Coronary artery (tissue), 2 donors: ENCODE data around the gene SEMA4D.
"Not testable (repeated sequence)": the region's sequence is repeated elsewhere in the genome, so short reads cannot be mapped to it uniquely, and the experiment has no call there.

Experiments used
- DNase-seq: peaks from one replicate; pipeline ENCODE4 v3.0.0-alpha.2; 2017; ENCODE audit warnings: low spot score
- H3K27ac ChIP-seq, 2 donors: fragments of 200-600 bp; sonication (generic); one replicate each; pipeline ENCODE4 v1.5.1; 2016 to 2019
- H3K4me3 ChIP-seq: fragments of 200-600 bp; sonication (generic); 2 replicates; pipeline ENCODE4 v1.5.1; 2016; ENCODE audit warnings: mild to moderate bottlenecking, moderate library complexity
- TF ChIP-seq, protein P1 (sequence below): fragments of 200-600 bp; sonication (generic); IDR thresholded peaks from one replicate; pipeline ENCODE4 v1.5.1; 2019; ENCODE audit warnings: antibody characterized with exemption

SEMA4D gene

DNA sequence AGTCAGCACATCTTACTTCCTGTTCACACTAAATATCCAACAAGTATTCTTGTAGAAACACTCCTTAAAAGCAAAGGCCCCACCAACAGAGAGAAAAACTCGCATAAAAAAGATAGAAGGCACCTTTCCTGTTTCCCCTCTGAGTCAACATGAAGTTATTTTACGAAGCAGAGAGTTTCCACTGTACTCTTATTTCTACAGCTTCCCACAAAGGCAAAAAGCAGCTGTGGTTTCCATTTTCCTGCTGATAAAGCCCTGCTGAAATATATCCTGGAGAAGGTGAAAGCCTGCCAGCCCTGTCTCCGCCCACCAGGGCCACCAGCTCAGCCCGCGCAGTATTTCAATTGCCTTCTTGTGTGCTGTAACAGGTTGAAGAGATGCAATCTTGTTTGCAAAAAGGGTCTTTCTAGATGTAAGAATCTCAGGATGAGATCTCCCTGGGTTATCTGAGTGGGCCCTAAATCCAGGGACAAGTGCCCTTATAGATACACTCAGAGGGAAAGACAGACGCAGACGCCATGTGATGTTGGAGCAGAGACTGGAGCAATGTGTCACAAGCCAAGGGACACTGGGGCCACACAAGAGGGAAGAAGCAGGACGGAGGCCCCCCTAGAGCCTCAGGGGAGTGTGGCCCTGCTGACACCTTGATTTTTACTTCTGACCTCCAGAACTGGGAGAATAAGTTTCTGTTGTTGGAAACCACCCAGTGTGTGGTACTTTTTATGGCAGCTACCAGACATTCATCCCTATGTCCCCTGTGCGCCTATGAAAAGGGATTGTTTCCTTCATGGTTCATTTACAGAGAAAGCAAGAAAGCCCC is 19.9 kb downstream of the SEMA4D start:
- TF ChIP-seq, protein P1, sequence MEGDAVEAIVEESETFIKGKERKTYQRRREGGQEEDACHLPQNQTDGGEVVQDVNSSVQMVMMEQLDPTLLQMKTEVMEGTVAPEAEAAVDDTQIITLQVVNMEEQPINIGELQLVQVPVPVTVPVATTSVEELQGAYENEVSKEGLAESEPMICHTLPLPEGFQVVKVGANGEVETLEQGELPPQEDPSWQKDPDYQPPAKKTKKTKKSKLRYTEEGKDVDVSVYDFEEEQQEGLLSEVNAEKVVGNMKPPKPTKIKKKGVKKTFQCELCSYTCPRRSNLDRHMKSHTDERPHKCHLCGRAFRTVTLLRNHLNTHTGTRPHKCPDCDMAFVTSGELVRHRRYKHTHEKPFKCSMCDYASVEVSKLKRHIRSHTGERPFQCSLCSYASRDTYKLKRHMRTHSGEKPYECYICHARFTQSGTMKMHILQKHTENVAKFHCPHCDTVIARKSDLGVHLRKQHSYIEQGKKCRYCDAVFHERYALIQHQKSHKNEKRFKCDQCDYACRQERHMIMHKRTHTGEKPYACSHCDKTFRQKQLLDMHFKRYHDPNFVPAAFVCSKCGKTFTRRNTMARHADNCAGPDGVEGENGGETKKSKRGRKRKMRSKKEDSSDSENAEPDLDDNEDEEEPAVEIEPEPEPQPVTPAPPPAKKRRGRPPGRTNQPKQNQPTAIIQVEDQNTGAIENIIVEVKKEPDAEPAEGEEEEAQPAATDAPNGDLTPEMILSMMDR = no peak
- Histone ChIP-seq H3K4me3 (no peak overlapping the region), H3K27ac (peak overlapping the region in 1 of 2 donors; percentile 28)
- DNase-seq = no peak

DNA sequence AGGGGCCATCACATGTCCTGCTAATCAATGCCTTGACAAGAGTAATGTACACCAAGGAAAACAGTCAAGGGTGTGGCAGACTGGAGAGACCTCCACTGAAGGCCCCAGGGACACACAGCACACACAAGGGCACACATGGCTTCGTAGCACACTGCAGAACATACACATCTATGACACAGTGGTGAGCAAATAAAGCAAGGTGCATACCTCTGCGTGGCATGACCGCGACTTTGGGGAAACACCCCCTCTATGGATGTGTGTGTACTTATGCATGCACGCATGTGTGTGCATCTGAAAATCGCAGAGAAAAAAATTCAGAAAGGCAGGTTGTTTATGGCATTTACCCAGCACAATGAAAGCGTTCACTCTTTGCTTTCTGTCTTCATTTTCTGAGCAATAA is 20.5 kb downstream of the SEMA4D start:
- TF ChIP-seq, protein P1 = no peak
- no peak for DNase-seq
- no peak overlapping the region for H3K4me3 ChIP-seq
- H3K27ac ChIP-seq = no peak overlapping the region

DNA sequence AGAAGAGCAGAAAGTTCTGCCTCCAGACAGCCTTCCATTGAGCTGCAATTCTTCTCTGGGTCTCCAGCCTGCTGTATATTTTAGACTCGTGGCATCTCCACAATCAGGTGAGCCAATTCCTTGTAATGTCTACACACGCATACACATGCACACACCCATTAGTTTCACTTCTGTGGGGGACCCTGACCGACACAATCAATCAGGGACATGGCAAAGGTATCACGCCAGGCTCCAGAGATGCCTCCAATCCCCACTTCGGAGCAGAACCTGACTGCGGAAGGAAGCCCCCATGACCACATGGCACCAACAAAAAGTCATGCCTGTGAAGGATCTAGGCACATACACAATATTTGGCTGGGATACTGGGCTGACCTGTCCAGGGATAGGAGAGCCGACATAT is 21.4 kb downstream of the SEMA4D start:
- H3K4me3 ChIP-seq = no peak overlapping the region
- no peak overlapping the region for H3K27ac ChIP-seq
- DNase-seq = peak; percentile 36
- TF ChIP-seq, protein P1 = no peak

DNA sequence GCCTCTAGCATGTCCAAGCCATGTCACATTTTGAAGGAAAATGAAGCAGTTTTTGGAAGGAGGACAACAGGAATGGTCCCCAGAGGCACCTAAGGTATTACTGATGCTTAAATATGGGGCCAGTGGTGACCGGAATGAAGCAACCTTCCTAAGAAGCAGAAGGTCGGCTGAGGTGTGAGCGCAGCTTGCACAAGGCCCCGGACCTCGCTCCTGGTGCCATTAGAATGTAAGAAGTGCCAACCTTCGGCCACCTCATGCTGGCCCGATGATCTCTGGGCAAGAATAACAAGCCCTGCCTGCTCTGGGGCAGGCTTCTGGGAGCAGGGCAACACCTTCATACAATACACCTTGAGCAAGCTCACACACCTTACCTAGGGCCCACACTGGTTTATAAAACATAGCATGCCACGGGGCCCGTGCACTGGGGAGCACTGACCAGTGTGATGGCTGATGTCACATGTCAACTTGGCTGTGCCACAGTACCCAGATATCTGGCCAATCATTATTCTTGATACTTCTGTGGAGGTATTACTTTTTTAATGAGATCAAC is 21.9 kb downstream of the SEMA4D start:
- DNase-seq = no peak
- Histone ChIP-seq H3K27ac (no peak overlapping the region), H3K4me3 (no peak overlapping the region)
- TF ChIP-seq, protein P1 = no peak

DNA sequence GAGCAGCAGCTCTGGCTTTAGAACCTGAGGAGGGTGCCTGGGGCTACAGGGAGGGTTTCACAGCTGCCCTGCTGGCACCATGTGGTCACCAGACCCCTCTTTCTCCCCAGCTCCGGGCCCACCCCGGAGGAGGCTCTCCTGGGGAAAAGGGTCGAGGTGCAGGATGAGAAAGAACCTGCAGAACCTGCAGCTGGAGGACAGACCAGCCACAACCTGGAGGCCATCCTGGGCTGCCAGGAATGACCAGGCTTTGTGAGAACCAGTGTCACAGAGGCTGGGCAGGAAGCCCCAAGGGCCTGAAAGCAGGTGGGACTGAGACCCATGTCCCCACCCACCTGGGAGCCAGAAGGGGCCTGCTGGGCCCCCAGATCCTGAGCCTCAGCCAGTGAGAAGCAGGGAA is 23.0 kb downstream of the SEMA4D start:
- Histone ChIP-seq H3K4me3 (no peak overlapping the region), H3K27ac (no peak overlapping the region)
- TF ChIP-seq, protein P1 = no peak
- DNase-seq = no peak

DNA sequence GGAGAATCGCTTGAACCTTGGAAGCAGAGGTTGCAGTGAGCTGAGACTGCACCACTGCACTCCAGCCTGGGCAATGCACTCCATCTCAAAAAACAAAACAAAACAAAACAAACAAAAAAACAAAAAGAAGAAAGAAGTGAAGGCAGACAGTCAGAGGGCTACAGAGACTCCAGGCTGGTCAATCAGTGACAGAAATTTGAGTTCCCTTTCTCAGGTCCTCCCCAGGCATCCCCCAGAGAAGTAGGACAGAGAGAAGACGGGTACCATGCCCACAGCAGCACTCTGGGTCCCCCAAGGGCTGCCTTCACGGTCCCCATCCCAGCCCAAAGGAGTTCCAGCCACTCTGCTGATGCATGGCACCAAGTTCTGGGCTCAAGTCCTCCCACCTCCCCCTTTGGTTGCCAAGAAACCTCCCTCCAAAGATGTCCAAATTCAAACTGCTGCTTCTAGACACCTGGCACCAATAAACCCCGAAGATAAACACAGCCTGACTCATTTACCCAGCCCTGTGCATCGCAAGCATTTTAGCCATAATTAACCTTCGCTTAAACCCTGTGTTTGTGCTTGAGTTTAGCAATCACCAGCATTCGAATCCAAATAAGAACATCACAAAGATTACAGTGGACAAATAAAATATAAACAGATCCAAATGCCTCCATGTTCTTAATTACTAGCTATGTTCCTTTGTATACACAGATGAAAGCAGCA is 24.0 kb downstream of the SEMA4D start:
- TF ChIP-seq, protein P1 = no peak
- no peak overlapping the region for H3K27ac ChIP-seq

DNA sequence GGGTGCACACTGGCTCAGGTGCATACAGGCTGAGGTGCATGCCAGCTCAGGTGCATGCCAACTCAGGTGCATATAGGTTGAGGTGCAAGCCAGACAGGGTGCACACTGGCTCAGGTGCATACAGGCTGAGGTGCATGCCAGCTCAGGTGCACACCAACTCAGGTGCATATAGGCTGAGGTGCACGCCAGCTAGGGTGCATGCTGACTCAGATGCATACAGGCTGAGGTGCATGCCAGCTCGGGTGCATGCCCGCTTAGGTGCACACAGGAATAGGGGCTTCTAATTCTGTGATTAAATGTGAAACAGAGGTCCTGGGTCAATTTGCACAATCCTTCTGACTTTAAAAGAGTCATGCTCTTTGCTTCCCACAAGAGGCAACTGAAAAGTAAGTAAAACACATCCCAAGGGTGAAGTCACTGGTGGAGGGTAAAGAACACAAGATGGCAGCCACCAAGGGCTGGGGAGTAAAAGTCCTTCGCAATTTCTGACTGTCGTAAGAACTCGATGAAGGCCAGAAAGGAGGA is 26.1 kb downstream of the SEMA4D start:
- H3K4me3 ChIP-seq, DNase-seq, H3K27ac ChIP-seq: not testable (repeated sequence)

More for the DNA sequence above, 24.0 kb downstream of the SEMA4D start:
- no peak for DNase-seq
- H3K4me3 ChIP-seq = no peak overlapping the region
